ENCODE measurements around the gene PPM1L.

PPM1L gene

DNA sequence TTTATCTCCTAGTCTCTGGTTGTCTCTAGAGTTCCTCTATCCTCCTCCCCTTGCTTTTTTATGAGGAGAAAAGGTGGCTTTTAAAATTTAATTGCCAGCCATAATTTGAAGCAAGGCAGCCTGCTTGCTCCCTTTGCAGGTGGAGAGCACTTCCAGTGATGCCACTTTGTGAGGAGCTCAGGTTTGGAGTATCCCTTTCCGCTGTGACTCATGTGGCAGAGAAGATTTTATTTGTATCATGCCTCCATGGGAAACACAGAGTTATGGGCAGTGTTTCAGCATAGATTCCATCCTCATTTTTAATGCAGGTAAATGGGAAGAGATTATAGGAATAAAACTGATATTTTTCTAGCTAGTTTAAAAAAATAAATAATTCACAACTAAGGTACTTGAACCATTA is 7.0 kb downstream of the PPM1L start:
- ATAC-seq (ENCODE audit: insufficient read depth, low read depth) = no peak
- peaks cover 33% of the 10 kb centered on the region for H3K79me2 ChIP-seq (ENCODE audit: insufficient read depth, low read length)

DNA sequence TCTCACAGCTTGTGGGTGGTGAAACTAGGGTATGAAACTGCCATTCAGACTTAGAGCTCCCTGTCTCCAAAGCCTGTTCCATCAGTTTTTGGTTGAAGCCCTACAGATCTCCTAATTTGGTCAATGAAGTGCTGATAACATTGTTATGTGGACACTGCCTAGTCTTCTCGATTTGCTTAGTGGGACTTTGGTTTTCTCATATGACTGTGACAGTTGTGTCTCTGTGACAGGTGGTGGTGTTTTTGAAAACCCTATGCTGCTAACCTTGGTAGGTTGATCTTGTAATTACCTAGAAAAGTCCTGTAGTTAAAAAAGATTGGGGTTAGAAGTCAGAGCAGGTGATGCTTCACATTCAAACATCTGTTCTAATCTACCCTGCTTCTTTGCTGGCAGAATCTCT is 9.2 kb downstream of the PPM1L start:
- no peak overlapping the region for H3K27ac ChIP-seq (ENCODE audit: low read length)
- no peak overlapping the region for H3K4me2 ChIP-seq (ENCODE audit: insufficient read depth, low read length)
- no peak overlapping the region for H3K4me3 ChIP-seq (ENCODE audit: low read depth in 1 of 2, low read length in 2 of 2)
- TF ChIP-seq EZH2 (IDR thresholded peaks at IDR 0.05; ENCODE audit: borderline replicate concordance, low read depth, low read length, severe bottlenecking) = no peak
- TF ChIP-seq, protein P1, sequence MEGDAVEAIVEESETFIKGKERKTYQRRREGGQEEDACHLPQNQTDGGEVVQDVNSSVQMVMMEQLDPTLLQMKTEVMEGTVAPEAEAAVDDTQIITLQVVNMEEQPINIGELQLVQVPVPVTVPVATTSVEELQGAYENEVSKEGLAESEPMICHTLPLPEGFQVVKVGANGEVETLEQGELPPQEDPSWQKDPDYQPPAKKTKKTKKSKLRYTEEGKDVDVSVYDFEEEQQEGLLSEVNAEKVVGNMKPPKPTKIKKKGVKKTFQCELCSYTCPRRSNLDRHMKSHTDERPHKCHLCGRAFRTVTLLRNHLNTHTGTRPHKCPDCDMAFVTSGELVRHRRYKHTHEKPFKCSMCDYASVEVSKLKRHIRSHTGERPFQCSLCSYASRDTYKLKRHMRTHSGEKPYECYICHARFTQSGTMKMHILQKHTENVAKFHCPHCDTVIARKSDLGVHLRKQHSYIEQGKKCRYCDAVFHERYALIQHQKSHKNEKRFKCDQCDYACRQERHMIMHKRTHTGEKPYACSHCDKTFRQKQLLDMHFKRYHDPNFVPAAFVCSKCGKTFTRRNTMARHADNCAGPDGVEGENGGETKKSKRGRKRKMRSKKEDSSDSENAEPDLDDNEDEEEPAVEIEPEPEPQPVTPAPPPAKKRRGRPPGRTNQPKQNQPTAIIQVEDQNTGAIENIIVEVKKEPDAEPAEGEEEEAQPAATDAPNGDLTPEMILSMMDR (IDR thresholded peaks at IDR 0.05; ENCODE audit: borderline replicate concordance, extremely low read depth, low read length, poor library complexity, severe bottlenecking) = no peak
- no peaks in the 10 kb centered on the region for H3K27me3 ChIP-seq (ENCODE audit: insufficient read depth, low read length, poor library complexity)
- H4K20me1 ChIP-seq (ENCODE audit: insufficient read depth, low read length) = no peaks in the 10 kb centered on the region; the same call in 1 of the 2 replicates
- ATAC-seq (ENCODE audit: insufficient read depth, low read depth) (no peak), DNase-seq (no peak)
- no peaks in the 10 kb centered on the region for H3K4me1 ChIP-seq (ENCODE audit: insufficient read depth, low read length)
- no peaks in the 10 kb centered on the region for H3K9me3 ChIP-seq (ENCODE audit: insufficient read depth, low read length, severe bottlenecking)
- no peak overlapping the region for H2AFZ ChIP-seq (ENCODE audit: low read depth, low read length)
- H3K36me3 ChIP-seq (ENCODE audit: insufficient read depth, low read length) = no peaks in the 10 kb centered on the region
- H3K9ac ChIP-seq (ENCODE audit: low read depth, low read length) = no peak overlapping the region
- peaks cover 15% of the 10 kb centered on the region for H3K79me2 ChIP-seq (ENCODE audit: insufficient read depth, low read length)

More for the DNA sequence above, 7.0 kb downstream of the PPM1L start:
- Histone ChIP-seq H3K27ac (ENCODE audit: low read length) (no peak overlapping the region), H3K4me3 (ENCODE audit: low read depth in 1 of 2, low read length in 2 of 2) (no peak overlapping the region), H3K4me1 (ENCODE audit: insufficient read depth, low read length) (peaks cover 20% of the 10 kb centered on the region), H3K4me2 (ENCODE audit: insufficient read depth, low read length) (no peak overlapping the region), H3K9me3 (ENCODE audit: insufficient read depth, low read length, severe bottlenecking) (no peaks in the 10 kb centered on the region), H3K27me3 (ENCODE audit: insufficient read depth, low read length, poor library complexity) (no peaks in the 10 kb centered on the region), H4K20me1 (ENCODE audit: insufficient read depth, low read length) (no peaks in the 10 kb centered on the region; the same call in 1 of the 2 replicates), H3K9ac (ENCODE audit: low read depth, low read length) (no peak overlapping the region), H3K36me3 (ENCODE audit: insufficient read depth, low read length) (no peaks in the 10 kb centered on the region), H2AFZ (ENCODE audit: low read depth, low read length) (no peak overlapping the region)
- no peak for DNase-seq
- TF ChIP-seq, protein P1 (IDR thresholded peaks at IDR 0.05; ENCODE audit: borderline replicate concordance, extremely low read depth, low read length, poor library complexity, severe bottlenecking) = no peak
- TF ChIP-seq EZH2 (IDR thresholded peaks at IDR 0.05; ENCODE audit: borderline replicate concordance, low read depth, low read length, severe bottlenecking) = no peak

DNA sequence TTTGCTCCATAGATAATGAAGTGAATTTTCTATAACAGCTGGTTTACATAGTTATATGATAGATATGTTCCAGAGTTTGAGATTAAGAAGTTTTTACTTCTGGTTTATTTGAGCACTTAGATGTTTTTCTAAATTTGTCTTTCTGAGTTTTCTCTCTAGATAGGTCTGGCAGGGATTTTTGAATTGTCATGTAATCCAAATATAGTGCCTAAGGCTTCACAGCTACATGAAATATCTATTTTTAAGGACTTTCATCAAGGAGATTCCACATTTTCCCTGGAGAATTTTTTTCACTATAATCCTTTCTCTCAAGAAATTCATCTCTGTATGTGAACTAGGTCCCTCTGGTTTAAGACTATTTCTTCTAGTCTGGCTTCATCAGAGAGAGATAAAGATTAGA is 12.0 kb downstream of the PPM1L start:
- Histone ChIP-seq H3K4me3 (ENCODE audit: low read depth in 1 of 2, low read length in 2 of 2) (no peak overlapping the region), H3K4me2 (ENCODE audit: insufficient read depth, low read length) (no peak overlapping the region), H3K9me3 (ENCODE audit: insufficient read depth, low read length, severe bottlenecking) (no peaks in the 10 kb centered on the region), H3K27me3 (ENCODE audit: insufficient read depth, low read length, poor library complexity) (no peaks in the 10 kb centered on the region), H3K36me3 (ENCODE audit: insufficient read depth, low read length) (no peaks in the 10 kb centered on the region), H4K20me1 (ENCODE audit: insufficient read depth, low read length) (no peaks in the 10 kb centered on the region; the same call in 1 of the 2 replicates), H3K4me1 (ENCODE audit: insufficient read depth, low read length) (no peaks in the 10 kb centered on the region), H3K9ac (ENCODE audit: low read depth, low read length) (no peak overlapping the region), H3K79me2 (ENCODE audit: insufficient read depth, low read length) (peaks cover 5% of the 10 kb centered on the region; the same call in 1 of the 2 replicates), H3K27ac (ENCODE audit: low read length) (no peak overlapping the region), H2AFZ (ENCODE audit: low read depth, low read length) (no peak overlapping the region)
- no peak for DNase-seq
- TF ChIP-seq EZH2 (IDR thresholded peaks at IDR 0.05; ENCODE audit: borderline replicate concordance, low read depth, low read length, severe bottlenecking) = no peak
- TF ChIP-seq, protein P1 (IDR thresholded peaks at IDR 0.05; ENCODE audit: borderline replicate concordance, extremely low read depth, low read length, poor library complexity, severe bottlenecking) = no peak
- no peak for ATAC-seq (ENCODE audit: insufficient read depth, low read depth)
